Measurements from ENCODE around the gene CCDC127. TPM values are rescaled to one million over a fixed set of nuclear protein-coding genes. Genes with fewer than 3 reads are reported as not detected.

Gene CCDC127
- total RNA-seq, 1 donor from 2014 or later: 9.7 TPM

- no peaks in the 10 kb centered on the region for H3K36me3 Mint-ChIP-seq
Measured at GRCh38 chr5:189486-189885, 28.5 kb downstream of the CCDC127 start.

GRCh38 chr5:188488-189481, 29.2 kb downstream of the CCDC127 start:
- peak; percentile 91 for TF ChIP-seq CTCF (IDR thresholded peaks at IDR 0.05; ENCODE audit: unreplicated experiment)
- peak; percentile 70 to 90 for DNase-seq (ENCODE audit: low spot score in 2 of 2, unreplicated experiment in 2 of 2)
- peak overlapping the region; percentile 34 for H3K27ac Mint-ChIP-seq
- H3K27me3 Mint-ChIP-seq (ENCODE audit: low read depth): no peaks in the 10 kb centered on the region
- no peaks in the 10 kb centered on the region for H3K36me3 Mint-ChIP-seq
- peaks cover 8% of the 10 kb centered on the region for H3K4me1 Mint-ChIP-seq
- no peaks in the 10 kb centered on the region for H3K9me3 Mint-ChIP-seq
- peak overlapping the region; percentile 49 for H3K4me3 Mint-ChIP-seq

More at GRCh38 chr5:189486-189885, 28.5 kb downstream of the CCDC127 start:
- H3K27ac Mint-ChIP-seq: no peak overlapping the region
- no peak for TF ChIP-seq CTCF (IDR thresholded peaks at IDR 0.05; ENCODE audit: unreplicated experiment)
- no peak for DNase-seq (ENCODE audit: low spot score in 2 of 2, unreplicated experiment in 2 of 2)
- no peaks in the 10 kb centered on the region for H3K9me3 Mint-ChIP-seq
- no peak overlapping the region for H3K4me3 Mint-ChIP-seq
- peaks cover 8% of the 10 kb centered on the region for H3K4me1 Mint-ChIP-seq
- no peaks in the 10 kb centered on the region for H3K27me3 Mint-ChIP-seq (ENCODE audit: low read depth)

- Mint-ChIP-seq H3K27me3 (ENCODE audit: low read depth) (no peaks in the 10 kb centered on the region), H3K9me3 (no peaks in the 10 kb centered on the region), H3K36me3 (no peaks in the 10 kb centered on the region), H3K27ac (no peak overlapping the region), H3K4me1 (peaks cover 8% of the 10 kb centered on the region), H3K4me3 (peak overlapping the region; percentile 49)
- DNase-seq (ENCODE audit: low spot score in 2 of 2, unreplicated experiment in 2 of 2): no peak
- TF ChIP-seq CTCF (IDR thresholded peaks at IDR 0.05; ENCODE audit: unreplicated experiment): no peak
Measured at GRCh38 chr5:187617-188451, 30.1 kb downstream of the CCDC127 start.

GRCh38 chr5:187042-187431, 30.9 kb downstream of the CCDC127 start:
- no peak overlapping the region for H3K27ac Mint-ChIP-seq
- no peaks in the 10 kb centered on the region for H3K9me3 Mint-ChIP-seq
- no peak for TF ChIP-seq CTCF (IDR thresholded peaks at IDR 0.05; ENCODE audit: unreplicated experiment)
- H3K4me1 Mint-ChIP-seq: peaks cover 8% of the 10 kb centered on the region
- H3K27me3 Mint-ChIP-seq (ENCODE audit: low read depth): no peaks in the 10 kb centered on the region
- H3K4me3 Mint-ChIP-seq: no peak overlapping the region
- H3K36me3 Mint-ChIP-seq: peaks cover 5% of the 10 kb centered on the region
- no peak for DNase-seq (ENCODE audit: low spot score in 2 of 2, unreplicated experiment in 2 of 2)

DNA sequence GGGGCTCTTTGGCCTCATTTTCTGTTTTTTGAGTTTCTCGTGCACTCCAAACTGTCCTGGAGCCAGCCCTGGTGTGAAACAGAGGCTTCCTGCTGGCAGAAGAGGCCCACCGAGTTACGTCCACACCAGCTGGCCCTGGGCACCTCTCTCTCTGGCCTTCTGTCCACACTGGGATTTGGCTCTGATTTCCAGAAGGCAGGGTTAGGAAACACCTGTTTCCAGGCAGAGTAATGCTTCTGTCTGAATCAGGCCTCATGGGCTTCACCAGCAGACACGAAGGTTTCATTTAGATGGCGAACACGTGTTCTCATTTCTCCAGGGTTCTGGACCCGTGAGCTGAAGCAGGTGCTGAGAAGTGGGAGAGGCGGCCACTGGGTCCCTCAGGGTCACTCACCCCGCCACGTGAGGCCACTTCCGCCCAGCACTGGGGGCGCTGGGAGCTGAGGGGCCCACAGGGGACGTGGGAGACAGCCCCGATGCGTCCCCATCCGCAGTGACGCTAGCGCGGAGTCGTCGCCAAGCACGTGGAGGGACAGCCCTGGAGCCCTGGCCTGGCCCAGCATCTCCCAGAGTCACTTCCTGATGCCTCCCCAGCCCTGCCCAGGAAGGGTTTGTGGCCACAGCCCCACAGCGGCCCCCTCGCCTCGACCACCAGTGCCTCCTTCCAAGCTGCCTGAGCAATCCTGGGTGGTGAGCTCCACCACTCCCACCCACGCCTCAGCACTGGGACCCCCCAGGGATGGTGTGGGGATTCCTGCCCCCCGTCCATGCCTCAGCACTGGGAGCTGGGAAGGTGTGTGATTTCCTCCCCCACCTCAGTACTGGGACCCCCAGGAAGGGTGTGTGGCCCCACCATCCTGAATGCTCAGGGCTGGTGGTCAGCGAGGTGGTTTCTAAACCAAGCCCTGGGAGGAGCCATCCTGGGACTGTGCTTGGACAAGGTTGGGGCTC, 31.6 kb downstream of the CCDC127 start:
- no peak for DNase-seq (ENCODE audit: low spot score in 2 of 2, unreplicated experiment in 2 of 2)
- no peaks in the 10 kb centered on the region for H3K9me3 Mint-ChIP-seq
- H3K36me3 Mint-ChIP-seq: peaks cover 7% of the 10 kb centered on the region
- no peaks in the 10 kb centered on the region for H3K27me3 Mint-ChIP-seq (ENCODE audit: low read depth)
- TF ChIP-seq CTCF (IDR thresholded peaks at IDR 0.05; ENCODE audit: unreplicated experiment): no peak
- H3K27ac Mint-ChIP-seq: no peak overlapping the region
- H3K4me3 Mint-ChIP-seq: no peak overlapping the region
- peaks cover 8% of the 10 kb centered on the region for H3K4me1 Mint-ChIP-seq
